Hepatocyte (in vitro differentiated cells): ENCODE measurements around the gene TMEM232.

Experiments used
- CTCF ChIP-seq: fragments of 200-600 bp; sonication (generic); IDR thresholded peaks from 2 replicates; pipeline ENCODE4 v1.5.1; 2016; ENCODE audit warnings: antibody characterized with exemption, mild to moderate bottlenecking; ENCODE audit not compliant: poor library complexity
- EZH2 ChIP-seq: fragments of 200-600 bp; sonication (generic); IDR thresholded peaks from 2 replicates; pipeline ENCODE4 v1.6.1; 2016; ENCODE audit warnings: antibody characterized with exemption, mild to moderate bottlenecking, borderline replicate concordance
- EZH2phosphoT487 ChIP-seq: fragments of 200-600 bp; sonication (generic); IDR thresholded peaks from one replicate; pipeline ENCODE4 v1.6.1; 2018; ENCODE audit warnings: antibody characterized with exemption, mild to moderate bottlenecking, low read depth, moderate library complexity; ENCODE audit not compliant: unreplicated experiment, severe bottlenecking

- no peak for TF ChIP-seq CTCF
- TF ChIP-seq EZH2 = no peak
- TF ChIP-seq EZH2phosphoT487 = no peak
Measured at GRCh38 chr5:110751902-110752762, 25.7 kb upstream of the TMEM232 start.
